H1 (cell line): Measurements from ENCODE around the gene OR5AU1. TPM values are rescaled to one million over a fixed set of nuclear protein-coding genes. Genes with fewer than 3 reads are reported as not detected.

Source experiments
- ASH2L ChIP-seq: fragments of 200-600, 300-600 bp; sonication (generic); IDR thresholded peaks from one replicate; pipeline ENCODE4 v1.7.1; 2017; ENCODE audit warnings: low read length
- EZH2 ChIP-seq: fragments of 200-600 bp; sonication (generic); IDR thresholded peaks from 2 replicates; pipeline ENCODE4 v1.7.1; 2012; ENCODE audit warnings: low read depth, mild to moderate bottlenecking, moderate library complexity, low read length, inconsistent platforms; ENCODE audit not compliant: severe bottlenecking
- GTF2F1 ChIP-seq: IDR thresholded peaks from 2 replicates; pipeline ENCODE4 v1.6.1; 2012; ENCODE audit warnings: low read depth, low read length, improper control_type of control experiment, borderline replicate concordance
- KDM4A ChIP-seq: IDR thresholded peaks from one replicate; pipeline ENCODE4 v1.7.1; 2012; ENCODE audit warnings: low read depth, mild to moderate bottlenecking, moderate library complexity, low read length, inconsistent platforms; ENCODE audit not compliant: severe bottlenecking
- KDM5A ChIP-seq: fragments of 200-600 bp; IDR thresholded peaks from 2 replicates; pipeline ENCODE4 v1.7.1; 2012; ENCODE audit warnings: mild to moderate bottlenecking, low read length, inconsistent platforms, mixed read lengths
- POU5F1 ChIP-seq: IDR thresholded peaks from 2 replicates; pipeline ENCODE4 v1.6.1; 2011; ENCODE audit warnings: low read depth, mild to moderate bottlenecking, low read length, moderate library complexity
- TBP ChIP-seq: IDR thresholded peaks from 2 replicates; pipeline ENCODE4 v1.6.1; 2011; ENCODE audit warnings: low read depth, low read length, improper control_type of control experiment
- ZNF274 ChIP-seq: IDR thresholded peaks from 2 replicates; pipeline ENCODE4 v1.7.0; 2012; ENCODE audit warnings: low read length, borderline replicate concordance; ENCODE audit errors: extremely low read depth
- polyA plus RNA-seq, 7 experiments: library from polyadenylated mRNA; depleted of rRNA in 3 of 7; stranded (reverse) in 5 of 7; unstranded in 2 of 7; fragments of >200 nt in 5 of 7; fragments of 200-250 nt in 2 of 7; gene quantifications; 1 replicate in 5 of 7; 2 replicates in 1 of 7; 4 replicates in 1 of 7; pipeline versions ENCODE4 v1.2.1 to v1.2.3, GENCODE V29; 2011 to 2013; ENCODE audit warnings: missing spikeins in 2 of 7, mixed read lengths in 2 of 7
- total RNA-seq: library from RNA; stranded (reverse); fragmentation: NEBNext Ultra II Directional; extraction: Animal tissue kit (Norgen Biotek cat#: 25700); gene quantifications from 2 replicates; pipeline ENCODE4 v1.2.1, GENCODE V29; 2021
- TF ChIP-seq, protein P1 (sequence below): fragments of 300-600 bp; sonication (generic); IDR thresholded peaks from 2 replicates; pipeline ENCODE4 v1.7.1; 2012; ENCODE audit warnings: low read length, moderate library complexity, mild to moderate bottlenecking, inconsistent platforms; ENCODE audit not compliant: insufficient replicate concordance

Gene OR5AU1
- total and polyA plus RNA-seq, 2 of the 8 experiments (the other 6 are each of a cell fraction or from before 2014, with no cell fraction given), result not detected

DNA sequence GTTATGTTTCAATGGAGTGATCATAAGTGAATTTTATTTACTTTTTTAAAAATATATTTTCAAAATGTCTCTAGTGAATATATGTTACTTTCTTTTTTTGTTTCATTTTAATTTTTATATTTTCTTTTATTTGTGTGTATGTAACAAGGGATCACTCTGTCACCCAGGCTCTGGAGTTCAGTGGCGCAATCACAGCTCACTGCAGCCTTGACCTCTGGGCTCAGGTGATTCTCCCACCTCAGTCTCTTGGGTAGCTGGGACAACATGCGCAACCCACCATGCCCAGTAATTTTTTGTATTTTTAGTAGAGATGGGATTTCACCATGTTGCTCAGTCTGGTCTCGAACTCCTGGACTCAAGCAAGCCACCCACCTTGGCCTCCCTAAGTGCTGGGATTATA is 36.9 kb downstream of the OR5AU1 start (continued):
- TF ChIP-seq ZNF274 (no peak), KDM4A (no peak), TBP (no peak), POU5F1 (no peak), GTF2F1 (no peak), ASH2L (no peak), KDM5A (no peak), EZH2 (no peak)
- TF ChIP-seq, protein P1, sequence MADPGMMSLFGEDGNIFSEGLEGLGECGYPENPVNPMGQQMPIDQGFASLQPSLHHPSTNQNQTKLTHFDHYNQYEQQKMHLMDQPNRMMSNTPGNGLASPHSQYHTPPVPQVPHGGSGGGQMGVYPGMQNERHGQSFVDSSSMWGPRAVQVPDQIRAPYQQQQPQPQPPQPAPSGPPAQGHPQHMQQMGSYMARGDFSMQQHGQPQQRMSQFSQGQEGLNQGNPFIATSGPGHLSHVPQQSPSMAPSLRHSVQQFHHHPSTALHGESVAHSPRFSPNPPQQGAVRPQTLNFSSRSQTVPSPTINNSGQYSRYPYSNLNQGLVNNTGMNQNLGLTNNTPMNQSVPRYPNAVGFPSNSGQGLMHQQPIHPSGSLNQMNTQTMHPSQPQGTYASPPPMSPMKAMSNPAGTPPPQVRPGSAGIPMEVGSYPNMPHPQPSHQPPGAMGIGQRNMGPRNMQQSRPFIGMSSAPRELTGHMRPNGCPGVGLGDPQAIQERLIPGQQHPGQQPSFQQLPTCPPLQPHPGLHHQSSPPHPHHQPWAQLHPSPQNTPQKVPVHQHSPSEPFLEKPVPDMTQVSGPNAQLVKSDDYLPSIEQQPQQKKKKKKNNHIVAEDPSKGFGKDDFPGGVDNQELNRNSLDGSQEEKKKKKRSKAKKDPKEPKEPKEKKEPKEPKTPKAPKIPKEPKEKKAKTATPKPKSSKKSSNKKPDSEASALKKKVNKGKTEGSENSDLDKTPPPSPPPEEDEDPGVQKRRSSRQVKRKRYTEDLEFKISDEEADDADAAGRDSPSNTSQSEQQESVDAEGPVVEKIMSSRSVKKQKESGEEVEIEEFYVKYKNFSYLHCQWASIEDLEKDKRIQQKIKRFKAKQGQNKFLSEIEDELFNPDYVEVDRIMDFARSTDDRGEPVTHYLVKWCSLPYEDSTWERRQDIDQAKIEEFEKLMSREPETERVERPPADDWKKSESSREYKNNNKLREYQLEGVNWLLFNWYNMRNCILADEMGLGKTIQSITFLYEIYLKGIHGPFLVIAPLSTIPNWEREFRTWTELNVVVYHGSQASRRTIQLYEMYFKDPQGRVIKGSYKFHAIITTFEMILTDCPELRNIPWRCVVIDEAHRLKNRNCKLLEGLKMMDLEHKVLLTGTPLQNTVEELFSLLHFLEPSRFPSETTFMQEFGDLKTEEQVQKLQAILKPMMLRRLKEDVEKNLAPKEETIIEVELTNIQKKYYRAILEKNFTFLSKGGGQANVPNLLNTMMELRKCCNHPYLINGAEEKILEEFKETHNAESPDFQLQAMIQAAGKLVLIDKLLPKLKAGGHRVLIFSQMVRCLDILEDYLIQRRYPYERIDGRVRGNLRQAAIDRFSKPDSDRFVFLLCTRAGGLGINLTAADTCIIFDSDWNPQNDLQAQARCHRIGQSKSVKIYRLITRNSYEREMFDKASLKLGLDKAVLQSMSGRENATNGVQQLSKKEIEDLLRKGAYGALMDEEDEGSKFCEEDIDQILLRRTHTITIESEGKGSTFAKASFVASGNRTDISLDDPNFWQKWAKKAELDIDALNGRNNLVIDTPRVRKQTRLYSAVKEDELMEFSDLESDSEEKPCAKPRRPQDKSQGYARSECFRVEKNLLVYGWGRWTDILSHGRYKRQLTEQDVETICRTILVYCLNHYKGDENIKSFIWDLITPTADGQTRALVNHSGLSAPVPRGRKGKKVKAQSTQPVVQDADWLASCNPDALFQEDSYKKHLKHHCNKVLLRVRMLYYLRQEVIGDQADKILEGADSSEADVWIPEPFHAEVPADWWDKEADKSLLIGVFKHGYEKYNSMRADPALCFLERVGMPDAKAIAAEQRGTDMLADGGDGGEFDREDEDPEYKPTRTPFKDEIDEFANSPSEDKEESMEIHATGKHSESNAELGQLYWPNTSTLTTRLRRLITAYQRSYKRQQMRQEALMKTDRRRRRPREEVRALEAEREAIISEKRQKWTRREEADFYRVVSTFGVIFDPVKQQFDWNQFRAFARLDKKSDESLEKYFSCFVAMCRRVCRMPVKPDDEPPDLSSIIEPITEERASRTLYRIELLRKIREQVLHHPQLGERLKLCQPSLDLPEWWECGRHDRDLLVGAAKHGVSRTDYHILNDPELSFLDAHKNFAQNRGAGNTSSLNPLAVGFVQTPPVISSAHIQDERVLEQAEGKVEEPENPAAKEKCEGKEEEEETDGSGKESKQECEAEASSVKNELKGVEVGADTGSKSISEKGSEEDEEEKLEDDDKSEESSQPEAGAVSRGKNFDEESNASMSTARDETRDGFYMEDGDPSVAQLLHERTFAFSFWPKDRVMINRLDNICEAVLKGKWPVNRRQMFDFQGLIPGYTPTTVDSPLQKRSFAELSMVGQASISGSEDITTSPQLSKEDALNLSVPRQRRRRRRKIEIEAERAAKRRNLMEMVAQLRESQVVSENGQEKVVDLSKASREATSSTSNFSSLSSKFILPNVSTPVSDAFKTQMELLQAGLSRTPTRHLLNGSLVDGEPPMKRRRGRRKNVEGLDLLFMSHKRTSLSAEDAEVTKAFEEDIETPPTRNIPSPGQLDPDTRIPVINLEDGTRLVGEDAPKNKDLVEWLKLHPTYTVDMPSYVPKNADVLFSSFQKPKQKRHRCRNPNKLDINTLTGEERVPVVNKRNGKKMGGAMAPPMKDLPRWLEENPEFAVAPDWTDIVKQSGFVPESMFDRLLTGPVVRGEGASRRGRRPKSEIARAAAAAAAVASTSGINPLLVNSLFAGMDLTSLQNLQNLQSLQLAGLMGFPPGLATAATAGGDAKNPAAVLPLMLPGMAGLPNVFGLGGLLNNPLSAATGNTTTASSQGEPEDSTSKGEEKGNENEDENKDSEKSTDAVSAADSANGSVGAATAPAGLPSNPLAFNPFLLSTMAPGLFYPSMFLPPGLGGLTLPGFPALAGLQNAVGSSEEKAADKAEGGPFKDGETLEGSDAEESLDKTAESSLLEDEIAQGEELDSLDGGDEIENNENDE, result no peak
